GM12878 (cell line): Measurements from ENCODE around the gene CA5A.

Experiments used
- BHLHE40 ChIP-seq, 2 experiments: fragments of 450-650 bp in 1 of 2; IDR thresholded peaks; 2 replicates each; pipeline ENCODE4 v1.6.1; 2011 to 2017; ENCODE audit warnings: low read depth in 2 of 2, borderline replicate concordance in 1 of 2, improper control_type of control experiment in 1 of 2, low read length in 1 of 2, mild to moderate bottlenecking in 1 of 2
- EGR1 ChIP-seq, 2 experiments: IDR thresholded peaks; 1 replicate in 1 of 2; 2 replicates in 1 of 2; pipeline ENCODE4 v1.6.1; 2011 to 2012; ENCODE audit warnings: low read depth in 2 of 2, low read length in 2 of 2, borderline replicate concordance in 1 of 2, mild to moderate bottlenecking in 1 of 2, moderate library complexity in 1 of 2
- ETV6 ChIP-seq, 2 experiments: fragments of 450-650 bp in 1 of 2; IDR thresholded peaks in 1 of 2; conservative IDR thresholded peaks in 1 of 2; 2 replicates each; pipeline ENCODE4 v1.6.1; 2014; ENCODE audit warnings: antibody characterized with exemption in 1 of 2, borderline replicate concordance in 1 of 2, low read depth in 1 of 2, mild to moderate bottlenecking in 1 of 2, moderate library complexity in 1 of 2
- FOS ChIP-seq: IDR thresholded peaks from 3 replicates; pipeline ENCODE4 v1.6.1; 2011; ENCODE audit warnings: borderline replicate concordance; ENCODE audit not compliant: insufficient read length; ENCODE audit errors: extremely low read depth
- FOXK2 ChIP-seq: fragments of 450-650 bp; IDR thresholded peaks from 2 replicates; pipeline ENCODE4 v1.6.1; 2017; ENCODE audit warnings: mild to moderate bottlenecking, moderate library complexity
- MXI1 ChIP-seq: fragments of 150-350 bp; IDR thresholded peaks from 2 replicates; pipeline ENCODE4 v1.6.1; 2011; ENCODE audit warnings: low read depth, mild to moderate bottlenecking, inconsistent platforms, low read length, improper control_type of control experiment
- POLR2A ChIP-seq: IDR thresholded peaks from 2 replicates; pipeline ENCODE4 v1.6.1; 2011; ENCODE audit warnings: low read depth, mild to moderate bottlenecking, low read length
- SIN3A ChIP-seq: IDR thresholded peaks from 2 replicates; pipeline ENCODE4 v1.6.1; 2012; ENCODE audit warnings: low read depth, low read length, improper control_type of control experiment
- SPI1 ChIP-seq: IDR thresholded peaks from 2 replicates; pipeline ENCODE4 v1.6.1; 2011; ENCODE audit warnings: low read depth, mild to moderate bottlenecking, low read length, moderate library complexity, borderline replicate concordance; ENCODE audit not compliant: insufficient read depth
- YBX1 ChIP-seq: fragments of 450-650 bp; IDR thresholded peaks from 2 replicates; pipeline ENCODE4 v1.6.1; 2016; ENCODE audit warnings: antibody characterized with exemption
- TF ChIP-seq, protein P1 (sequence below), 3 experiments: IDR thresholded peaks in 2 of 3; conservative IDR thresholded peaks in 1 of 3; 2 replicates each; pipeline ENCODE4 v1.5.1; 2011; ENCODE audit warnings: low read depth in 3 of 3, low read length in 3 of 3, mild to moderate bottlenecking in 3 of 3, control low read depth in 2 of 3, moderate library complexity in 2 of 3, inconsistent platforms in 1 of 3, mixed read lengths in 1 of 3; ENCODE audit not compliant: control insufficient read depth in 2 of 3, insufficient read depth in 1 of 3; ENCODE audit errors: extremely low read depth in 1 of 3
- TF ChIP-seq, protein P2 (sequence below): IDR thresholded peaks from 2 replicates; pipeline ENCODE4 v1.6.1; 2011; ENCODE audit warnings: low read depth, mild to moderate bottlenecking, low read length, moderate library complexity, borderline replicate concordance; ENCODE audit errors: extremely low read depth

DNA sequence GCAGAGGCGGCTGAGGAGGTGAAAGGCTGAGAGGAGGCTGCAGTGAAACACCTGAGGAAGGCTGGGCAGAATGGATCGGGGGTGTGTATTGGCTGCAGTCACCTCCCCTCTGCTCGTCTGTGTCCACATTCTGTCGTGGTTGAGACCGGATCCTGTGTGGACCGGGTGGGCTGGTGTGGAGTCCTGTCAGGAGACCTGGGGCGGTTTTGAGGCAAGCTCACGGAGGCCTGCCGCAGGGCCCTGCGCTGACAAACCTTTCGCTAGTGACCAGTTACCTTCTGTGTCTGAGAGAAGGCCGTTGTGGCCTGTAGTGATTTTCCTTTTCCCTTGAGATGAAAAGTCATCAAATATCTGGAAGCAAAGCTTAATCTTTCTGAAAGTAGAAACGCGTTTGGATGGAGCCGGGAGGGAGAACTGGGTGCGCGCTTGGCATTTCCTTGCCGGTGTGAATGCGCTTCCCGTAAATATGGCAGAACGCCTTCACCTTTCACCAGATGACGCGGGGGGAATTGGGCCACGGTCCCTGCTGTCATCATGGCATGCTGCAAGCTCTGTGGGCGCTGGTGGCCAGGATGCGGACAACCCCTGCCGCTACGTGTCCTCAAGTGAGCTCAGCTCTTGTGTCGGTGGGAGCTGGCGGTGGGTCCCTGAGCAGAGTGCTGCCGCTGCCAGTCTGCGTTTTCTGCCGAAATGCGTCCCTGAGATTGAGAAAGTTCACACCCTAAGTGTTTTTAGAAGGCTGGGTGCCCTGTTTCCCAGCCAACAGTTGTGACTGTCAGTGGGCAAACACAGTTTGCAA, 21.2 kb upstream of the CA5A start:
- no peak for TF ChIP-seq FOXK2
- no peak for TF ChIP-seq EGR1 (IDR thresholded peaks at IDR 0.05; ENCODE audit: borderline replicate concordance in 1 of 2, low read depth in 2 of 2, low read length in 2 of 2)
- TF ChIP-seq, protein P1, sequence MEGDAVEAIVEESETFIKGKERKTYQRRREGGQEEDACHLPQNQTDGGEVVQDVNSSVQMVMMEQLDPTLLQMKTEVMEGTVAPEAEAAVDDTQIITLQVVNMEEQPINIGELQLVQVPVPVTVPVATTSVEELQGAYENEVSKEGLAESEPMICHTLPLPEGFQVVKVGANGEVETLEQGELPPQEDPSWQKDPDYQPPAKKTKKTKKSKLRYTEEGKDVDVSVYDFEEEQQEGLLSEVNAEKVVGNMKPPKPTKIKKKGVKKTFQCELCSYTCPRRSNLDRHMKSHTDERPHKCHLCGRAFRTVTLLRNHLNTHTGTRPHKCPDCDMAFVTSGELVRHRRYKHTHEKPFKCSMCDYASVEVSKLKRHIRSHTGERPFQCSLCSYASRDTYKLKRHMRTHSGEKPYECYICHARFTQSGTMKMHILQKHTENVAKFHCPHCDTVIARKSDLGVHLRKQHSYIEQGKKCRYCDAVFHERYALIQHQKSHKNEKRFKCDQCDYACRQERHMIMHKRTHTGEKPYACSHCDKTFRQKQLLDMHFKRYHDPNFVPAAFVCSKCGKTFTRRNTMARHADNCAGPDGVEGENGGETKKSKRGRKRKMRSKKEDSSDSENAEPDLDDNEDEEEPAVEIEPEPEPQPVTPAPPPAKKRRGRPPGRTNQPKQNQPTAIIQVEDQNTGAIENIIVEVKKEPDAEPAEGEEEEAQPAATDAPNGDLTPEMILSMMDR (IDR thresholded peaks at IDR 0.05 in 2 of 3, conservative IDR thresholded peaks at IDR 0.05 in 1 of 3; ENCODE audit: control insufficient read depth in 2 of 3, extremely low read depth in 1 of 3, insufficient read depth in 1 of 3, low read depth in 3 of 3, low read length in 3 of 3) = no peak
- no peak for TF ChIP-seq FOS
- no peak for TF ChIP-seq BHLHE40 (IDR thresholded peaks at IDR 0.05; ENCODE audit: borderline replicate concordance in 1 of 2, low read depth in 2 of 2, low read length in 1 of 2)
- TF ChIP-seq SPI1 = no peak
- no peak for TF ChIP-seq POLR2A
- no peak for TF ChIP-seq ETV6 (conservative IDR thresholded peaks at IDR 0.05 in 1 of 2, IDR thresholded peaks at IDR 0.05 in 1 of 2; ENCODE audit: borderline replicate concordance in 1 of 2, low read depth in 1 of 2)
- TF ChIP-seq MXI1 = no peak
- TF ChIP-seq, protein P2, sequence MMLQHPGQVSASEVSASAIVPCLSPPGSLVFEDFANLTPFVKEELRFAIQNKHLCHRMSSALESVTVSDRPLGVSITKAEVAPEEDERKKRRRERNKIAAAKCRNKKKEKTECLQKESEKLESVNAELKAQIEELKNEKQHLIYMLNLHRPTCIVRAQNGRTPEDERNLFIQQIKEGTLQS = no peak
- no peak for TF ChIP-seq SIN3A
- TF ChIP-seq YBX1 = no peak
